Peyer's patch (tissue), 4 donors: ENCODE results near the gene TEAD1. TPM values are rescaled to one million over a fixed set of nuclear protein-coding genes. Genes with fewer than 3 reads are reported as not detected.

Experiments used
- DNase-seq, 3 donors: peaks; one replicate each; pipeline ENCODE4 v3.0.0-alpha.2; 2017 to 2019
- H3K27ac ChIP-seq, 4 donors: fragments of 200-600 bp; sonication (generic); one replicate each; pipeline ENCODE4 v1.5.1; 2016 to 2019
- H3K27me3 ChIP-seq, 2 donors: fragments of 200-600 bp; sonication (generic); one replicate each; pipeline ENCODE4 v1.5.1; 2019
- H3K36me3 ChIP-seq, 3 donors: fragments of 200-600 bp; sonication (generic); one replicate each; pipeline ENCODE4 v1.5.1; 2016 to 2019
- H3K4me1 ChIP-seq, 4 donors: fragments of 200-600 bp; sonication (generic); one replicate each; pipeline ENCODE4 v1.5.1; 2016 to 2019
- H3K4me3 ChIP-seq, 4 donors: fragments of 200-600 bp; sonication (generic); 1 replicate in 3 of 4; 2 replicates in 1 of 4; pipeline ENCODE4 v1.5.1; 2016 to 2019; ENCODE audit warnings: mild to moderate bottlenecking in 1 of 4
- H3K9me3 ChIP-seq, 4 donors: fragments of 200-600 bp; sonication (generic); one replicate each; pipeline ENCODE4 v1.5.1; 2016 to 2019; ENCODE audit warnings: mild to moderate bottlenecking in 1 of 4
- POLR2A ChIP-seq, 2 donors: fragments of 450-650 bp; IDR thresholded peaks; one replicate each; pipeline ENCODE4 v1.5.1; 2017; ENCODE audit warnings: antibody characterized with exemption in 2 of 2, mild to moderate bottlenecking in 2 of 2, moderate library complexity in 2 of 2
- total RNA-seq, 4 donors: library from RNA; depleted of rRNA; stranded (reverse); fragments of >200 nt; gene quantifications; one replicate each; pipeline ENCODE4 v1.1.0, GENCODE V29; 2016
- TF ChIP-seq, protein P1 (sequence below), 6 experiments: fragments of 450-650 bp in 4 of 6; fragments of 200-600 bp in 2 of 6; sonication (generic) in 1 of 6; IDR thresholded peaks; one replicate each; pipeline ENCODE4 v1.5.1; 2017 to 2019; ENCODE audit warnings: antibody characterized with exemption in 6 of 6, mild to moderate bottlenecking in 3 of 6, moderate library complexity in 1 of 6

Gene TEAD1
- total RNA-seq, 4 donors from 2014 or later: 34.5 to 125 (median 65.1) TPM

DNA sequence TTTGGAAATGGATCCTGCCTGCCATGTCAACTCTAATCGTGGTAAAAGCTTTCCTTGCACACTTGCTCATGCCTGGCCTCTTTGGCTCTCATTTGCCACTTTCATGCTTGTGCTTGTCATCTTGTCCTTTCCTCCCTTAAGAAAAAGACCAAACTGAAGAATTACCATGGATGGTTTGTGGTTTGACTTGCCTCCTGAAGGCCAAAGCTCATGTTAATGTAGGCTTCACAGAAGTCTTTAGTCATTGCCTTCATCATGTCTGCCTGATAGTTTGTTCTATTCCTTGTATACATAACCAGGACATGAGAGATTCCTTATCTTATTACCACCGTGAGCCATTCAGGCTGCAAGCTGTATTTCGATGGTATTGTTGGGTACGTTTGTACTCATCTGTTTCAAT, 17.3 kb downstream of the TEAD1 start:
- H3K4me1 ChIP-seq: peaks cover 0 to 62% (median 11%) of the 10 kb centered on the region in 4 donors
- H3K27ac ChIP-seq: peak overlapping the region in 2 of 4 donors; percentile 26 to 93
- no peaks in the 10 kb centered on the region for H3K27me3 ChIP-seq
- H3K9me3 ChIP-seq: no peaks in the 10 kb centered on the region
- H3K4me3 ChIP-seq: no peak overlapping the region
- H3K36me3 ChIP-seq: no peaks in the 10 kb centered on the region
- no peak for TF ChIP-seq POLR2A (IDR thresholded peaks at IDR 0.05)
- TF ChIP-seq, protein P1, sequence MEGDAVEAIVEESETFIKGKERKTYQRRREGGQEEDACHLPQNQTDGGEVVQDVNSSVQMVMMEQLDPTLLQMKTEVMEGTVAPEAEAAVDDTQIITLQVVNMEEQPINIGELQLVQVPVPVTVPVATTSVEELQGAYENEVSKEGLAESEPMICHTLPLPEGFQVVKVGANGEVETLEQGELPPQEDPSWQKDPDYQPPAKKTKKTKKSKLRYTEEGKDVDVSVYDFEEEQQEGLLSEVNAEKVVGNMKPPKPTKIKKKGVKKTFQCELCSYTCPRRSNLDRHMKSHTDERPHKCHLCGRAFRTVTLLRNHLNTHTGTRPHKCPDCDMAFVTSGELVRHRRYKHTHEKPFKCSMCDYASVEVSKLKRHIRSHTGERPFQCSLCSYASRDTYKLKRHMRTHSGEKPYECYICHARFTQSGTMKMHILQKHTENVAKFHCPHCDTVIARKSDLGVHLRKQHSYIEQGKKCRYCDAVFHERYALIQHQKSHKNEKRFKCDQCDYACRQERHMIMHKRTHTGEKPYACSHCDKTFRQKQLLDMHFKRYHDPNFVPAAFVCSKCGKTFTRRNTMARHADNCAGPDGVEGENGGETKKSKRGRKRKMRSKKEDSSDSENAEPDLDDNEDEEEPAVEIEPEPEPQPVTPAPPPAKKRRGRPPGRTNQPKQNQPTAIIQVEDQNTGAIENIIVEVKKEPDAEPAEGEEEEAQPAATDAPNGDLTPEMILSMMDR (IDR thresholded peaks at IDR 0.05): no peak
- no peak for DNase-seq

DNA sequence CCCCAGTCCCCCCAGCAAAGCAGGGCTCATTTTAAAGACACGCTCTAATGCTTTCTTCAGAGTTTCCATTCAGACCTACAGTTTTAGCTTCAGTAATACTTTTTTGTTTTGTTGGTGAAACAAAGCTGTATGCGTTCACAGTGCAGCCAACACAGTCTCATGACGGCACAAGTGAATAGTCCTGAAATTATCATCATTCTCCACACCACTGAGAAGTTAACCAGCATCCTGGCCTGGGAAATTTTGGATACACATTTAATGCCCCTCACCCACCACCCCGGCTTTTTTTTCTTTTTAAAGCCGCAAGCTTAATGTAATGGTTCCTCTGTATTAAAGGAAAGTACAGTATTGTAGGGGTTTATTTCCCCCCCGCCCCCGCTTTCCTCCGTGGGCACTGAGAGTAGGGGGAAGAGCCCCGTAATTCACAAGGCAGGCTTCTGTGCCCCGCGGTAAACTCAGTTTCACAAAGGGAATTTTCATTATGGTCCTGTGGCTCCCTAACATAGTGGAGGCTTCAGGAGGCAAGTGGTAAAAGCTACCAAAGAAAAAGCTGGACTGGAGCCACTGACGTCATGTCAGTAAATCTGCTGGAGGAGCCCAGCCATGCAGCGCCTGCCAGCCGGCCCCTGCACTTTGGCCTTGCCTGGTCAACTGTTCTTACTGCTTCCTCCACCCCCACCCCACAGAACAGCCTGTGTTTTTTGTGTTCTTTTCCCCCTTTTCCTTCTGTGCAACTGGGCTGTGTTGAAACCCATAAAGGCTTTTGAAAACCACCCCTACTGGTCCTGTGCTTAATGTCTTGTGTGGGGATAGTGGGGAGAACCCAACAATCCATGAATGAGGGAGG, 18.2 kb downstream of the TEAD1 start:
- Histone ChIP-seq H3K27me3 (no peaks in the 10 kb centered on the region), H3K4me3 (peak overlapping the region in 1 of 4 donors; percentile 25), H3K27ac (peak overlapping the region; percentile 55 to 93 (median 83)), H3K36me3 (no peaks in the 10 kb centered on the region), H3K4me1 (peaks cover 0 to 62% (median 11%) of the 10 kb centered on the region in 4 donors), H3K9me3 (no peaks in the 10 kb centered on the region)
- DNase-seq: peak; percentile 31 to 93 (median 87)
- TF ChIP-seq, protein P1 (IDR thresholded peaks at IDR 0.05): no peak
- TF ChIP-seq POLR2A (IDR thresholded peaks at IDR 0.05): no peak

DNA sequence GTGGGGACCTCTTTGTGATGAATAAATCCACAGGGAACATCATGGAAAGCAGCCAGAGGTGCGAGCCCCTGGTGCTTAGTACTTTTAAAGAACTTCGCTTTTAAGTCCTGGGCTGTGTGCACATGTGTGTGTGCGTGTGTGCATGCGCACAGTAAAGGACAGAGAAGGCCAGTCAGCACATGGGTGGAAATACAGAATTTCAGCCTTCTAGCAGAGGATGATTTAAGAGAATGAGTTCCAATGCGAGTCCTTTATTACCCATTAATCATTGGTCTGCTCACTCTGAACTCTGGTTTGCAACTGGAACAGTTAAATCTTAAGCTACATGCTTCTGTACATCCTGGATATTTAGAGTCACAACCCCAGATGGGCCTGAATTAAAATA, 18.9 kb downstream of the TEAD1 start:
- Histone ChIP-seq H3K36me3 (no peaks in the 10 kb centered on the region), H3K9me3 (no peaks in the 10 kb centered on the region), H3K27me3 (no peaks in the 10 kb centered on the region), H3K4me3 (peak overlapping the region in 1 of 4 donors; percentile 25), H3K27ac (peak overlapping the region; percentile 55 to 93 (median 83)), H3K4me1 (peaks cover 0 to 58% (median 11%) of the 10 kb centered on the region in 4 donors)
- DNase-seq: no peak
- no peak for TF ChIP-seq POLR2A (IDR thresholded peaks at IDR 0.05)
- TF ChIP-seq, protein P1 (IDR thresholded peaks at IDR 0.05): no peak

DNA sequence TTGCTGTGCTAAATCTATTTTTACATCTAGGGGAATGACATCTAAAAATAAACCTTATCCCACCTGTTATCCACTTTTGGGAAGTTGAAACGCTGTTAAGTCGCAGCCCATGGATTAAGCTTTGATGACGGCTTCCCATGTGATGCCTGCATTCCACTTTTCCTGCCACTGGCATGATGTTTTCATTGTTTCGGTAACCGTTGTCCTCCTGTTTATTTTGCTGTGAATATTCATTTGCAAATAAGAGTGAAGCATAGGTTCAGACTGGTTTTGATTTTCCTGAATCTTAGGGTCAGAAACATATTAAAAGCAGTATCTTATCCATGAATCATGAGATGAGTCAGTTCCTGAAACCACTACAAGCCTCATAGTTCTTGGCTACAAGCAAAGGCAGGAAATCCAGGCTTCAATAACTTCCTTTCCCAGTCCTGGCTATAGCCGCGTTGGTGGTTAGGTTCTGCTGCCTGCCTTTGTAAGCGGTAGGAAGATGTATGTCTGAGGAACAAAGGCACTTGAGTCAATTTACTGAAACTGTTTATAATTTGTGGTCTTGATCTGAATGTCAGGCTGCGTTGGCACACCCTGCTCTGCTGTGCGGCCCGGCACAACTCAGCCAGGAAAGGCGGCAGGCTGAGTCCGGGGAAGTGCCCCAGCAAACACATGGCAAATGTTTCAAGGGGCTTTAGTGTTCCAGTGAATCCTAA, 19.4 kb downstream of the TEAD1 start:
- DNase-seq: peak in 2 of 3 donors; percentile 56 to 66
- Histone ChIP-seq H3K4me1 (peaks cover 0 to 52% (median 11%) of the 10 kb centered on the region in 4 donors), H3K9me3 (no peaks in the 10 kb centered on the region), H3K27ac (peak overlapping the region; percentile 55 to 93 (median 83)), H3K27me3 (no peaks in the 10 kb centered on the region), H3K36me3 (no peaks in the 10 kb centered on the region), H3K4me3 (peak overlapping the region in 2 of 4 donors; percentile 19 to 42)
- TF ChIP-seq POLR2A (IDR thresholded peaks at IDR 0.05): no peak
- TF ChIP-seq, protein P1 (IDR thresholded peaks at IDR 0.05): no peak

DNA sequence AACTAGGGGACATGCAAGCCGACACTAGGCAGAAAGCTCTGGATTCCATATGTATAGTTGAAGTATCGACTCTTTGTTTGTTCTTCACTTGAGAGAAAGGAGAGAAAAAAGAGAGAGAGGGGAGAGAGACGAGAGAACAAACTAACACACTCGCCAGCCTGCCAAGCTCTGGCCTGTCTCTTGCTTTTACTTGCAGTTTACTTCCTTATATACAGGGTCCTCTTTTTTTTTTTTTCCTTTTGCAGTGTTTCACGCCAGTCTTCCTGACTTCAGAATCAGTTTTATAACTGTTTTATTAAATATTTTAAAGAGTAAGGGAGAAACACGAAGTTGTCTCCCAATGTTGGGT, 19.9 kb downstream of the TEAD1 start:
- peak overlapping the region; percentile 55 to 93 (median 83) for H3K27ac ChIP-seq
- no peak for DNase-seq
- H3K9me3 ChIP-seq: no peaks in the 10 kb centered on the region
- no peaks in the 10 kb centered on the region for H3K36me3 ChIP-seq
- peaks cover 0 to 47% (median 11%) of the 10 kb centered on the region in 4 donors for H3K4me1 ChIP-seq
- peak overlapping the region in 2 of 4 donors; percentile 19 to 42 for H3K4me3 ChIP-seq
- TF ChIP-seq, protein P1 (IDR thresholded peaks at IDR 0.05): no peak
- TF ChIP-seq POLR2A (IDR thresholded peaks at IDR 0.05): peak in 1 of 2 donors; percentile 27
- H3K27me3 ChIP-seq: no peaks in the 10 kb centered on the region
